ENCODE data around the gene KRTAP4-12.
"Not testable (repeated sequence)": the region's sequence is repeated elsewhere in the genome, so short reads cannot be mapped to it uniquely, and the experiment has no call there.

KRTAP4-12 gene

GRCh38 chr17:41123991-41124371 is at the start of gene KRTAP4-12:
Gene KRTAP4-12 (minus strand): TSS chr17:41124182. CDS start chr17:41124122, 60 bp downstream.
- H3K9ac ChIP-seq (ENCODE audit: low read length in 5 of 5); H3K4me1 ChIP-seq (ENCODE audit: control insufficient read depth in 5 of 5, insufficient read depth in 5 of 5, low read length in 5 of 5); H3K27ac ChIP-seq (ENCODE audit: low read depth, low read length); H3K9me3 ChIP-seq (ENCODE audit: control insufficient read depth in 5 of 5, low read length in 5 of 5); H3K4me3 ChIP-seq (ENCODE audit: low read depth in 1 of 5, low read length in 5 of 5); H3K36me3 ChIP-seq (ENCODE audit: control insufficient read depth in 5 of 5, insufficient read depth in 5 of 5, low read length in 5 of 5); H3K27me3 ChIP-seq (ENCODE audit: control insufficient read depth in 5 of 5, insufficient read depth in 4 of 5, low read length in 5 of 5): not testable (repeated sequence)

DNA sequence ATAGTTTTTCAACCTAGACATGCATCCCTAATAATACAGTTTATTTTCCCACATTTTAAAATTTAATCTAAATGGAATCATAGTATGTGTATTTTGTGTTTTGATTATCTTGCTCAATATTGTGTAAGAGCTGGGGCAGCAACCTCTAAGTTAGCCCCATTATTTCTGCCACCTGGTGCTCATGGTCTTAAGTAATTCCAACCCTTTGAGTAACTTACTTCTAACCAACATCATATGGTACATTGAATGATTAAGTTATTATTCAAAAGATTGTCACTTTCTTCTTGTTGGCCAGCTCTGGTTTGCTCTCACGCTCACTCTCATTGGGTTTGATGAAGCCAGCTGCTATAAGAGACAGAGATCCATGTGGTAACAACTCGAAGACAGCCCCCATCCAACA is 47.9 kb upstream of the KRTAP4-12 start:
- H3K4me1 ChIP-seq (ENCODE audit: control insufficient read depth in 5 of 5, insufficient read depth in 5 of 5, low read length in 5 of 5), result no peaks in the 10 kb centered on the region

GRCh38 chr17:41168121-41168520 is 44.1 kb upstream of the KRTAP4-12 start, which contains the start of gene KRTAP4-3:
Gene KRTAP4-3 (minus strand): TSS chr17:41168221. CDS start chr17:41168172, 49 bp downstream.
- Histone ChIP-seq H3K36me3 (ENCODE audit: control insufficient read depth in 5 of 5, insufficient read depth in 5 of 5, low read length in 5 of 5) (no peaks in the 10 kb centered on the region), H3K27me3 (ENCODE audit: control insufficient read depth in 5 of 5, insufficient read depth in 4 of 5, low read length in 5 of 5) (no peaks in the 10 kb centered on the region), H3K27ac (ENCODE audit: low read depth, low read length) (no peak within 1 kb of the TSS), H3K4me1 (ENCODE audit: control insufficient read depth in 5 of 5, insufficient read depth in 5 of 5, low read length in 5 of 5) (no peaks in the 10 kb centered on the region), H3K9ac (ENCODE audit: low read length in 5 of 5) (no peak within 1 kb of the TSS), H3K4me3 (ENCODE audit: low read depth in 1 of 5, low read length in 5 of 5) (no peak within 1 kb of the TSS), H3K9me3 (ENCODE audit: control insufficient read depth in 5 of 5, low read length in 5 of 5) (no peaks in the 10 kb centered on the region)

More for the DNA sequence above, 47.9 kb upstream of the KRTAP4-12 start:
- H3K4me3 ChIP-seq (ENCODE audit: low read depth in 1 of 5, low read length in 5 of 5), result no peak overlapping the region
- no peaks in the 10 kb centered on the region for H3K9me3 ChIP-seq (ENCODE audit: control insufficient read depth in 5 of 5, low read length in 5 of 5)
- no peak overlapping the region for H3K9ac ChIP-seq (ENCODE audit: low read length in 5 of 5)
- H3K27me3 ChIP-seq (ENCODE audit: control insufficient read depth in 5 of 5, insufficient read depth in 4 of 5, low read length in 5 of 5), result peaks cover 0 to 7% (median 0%) of the 10 kb centered on the region in 5 donors
- H3K36me3 ChIP-seq (ENCODE audit: control insufficient read depth in 5 of 5, insufficient read depth in 5 of 5, low read length in 5 of 5), result no peaks in the 10 kb centered on the region
- H3K27ac ChIP-seq (ENCODE audit: low read depth, low read length), result no peak overlapping the region

- H3K4me1 ChIP-seq (ENCODE audit: control insufficient read depth in 5 of 5, insufficient read depth in 5 of 5, low read length in 5 of 5), result no peaks in the 10 kb centered on the region
- H3K4me3 ChIP-seq (ENCODE audit: low read depth in 1 of 5, low read length in 5 of 5), result no peak overlapping the region
- no peaks in the 10 kb centered on the region for H3K9me3 ChIP-seq (ENCODE audit: control insufficient read depth in 5 of 5, low read length in 5 of 5)
- H3K36me3 ChIP-seq (ENCODE audit: control insufficient read depth in 5 of 5, insufficient read depth in 5 of 5, low read length in 5 of 5), result no peaks in the 10 kb centered on the region
- no peak overlapping the region for H3K9ac ChIP-seq (ENCODE audit: low read length in 5 of 5)
- no peaks in the 10 kb centered on the region for H3K27me3 ChIP-seq (ENCODE audit: control insufficient read depth in 5 of 5, insufficient read depth in 4 of 5, low read length in 5 of 5)
- H3K27ac ChIP-seq (ENCODE audit: low read depth, low read length), result no peak overlapping the region
Measured at GRCh38 chr17:41167561-41167960, 43.6 kb upstream of the KRTAP4-12 start.

DNA sequence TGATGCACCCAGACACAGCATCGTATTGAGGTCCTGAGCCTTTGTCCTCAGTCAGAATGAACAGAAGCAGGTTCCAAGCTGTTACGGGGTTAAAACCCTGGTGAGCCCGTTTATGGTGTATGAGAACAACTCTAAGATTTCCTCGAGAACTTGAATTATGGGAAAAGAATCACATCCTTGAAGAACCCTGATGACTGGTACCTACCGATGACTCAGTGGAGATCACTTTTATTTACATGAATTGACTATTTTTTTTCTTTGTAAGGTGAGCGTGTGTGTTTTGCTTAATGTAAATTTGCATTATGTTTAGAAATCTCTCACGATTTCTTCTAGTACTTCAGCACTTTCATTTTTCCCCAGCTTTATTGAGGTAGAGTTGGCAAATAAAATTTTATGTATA is 39.8 kb upstream of the KRTAP4-12 start:
- Histone ChIP-seq H3K4me3 (ENCODE audit: low read depth in 1 of 5, low read length in 5 of 5) (no peak overlapping the region), H3K36me3 (ENCODE audit: control insufficient read depth in 5 of 5, insufficient read depth in 5 of 5, low read length in 5 of 5) (no peaks in the 10 kb centered on the region), H3K27ac (ENCODE audit: low read depth, low read length) (no peak overlapping the region), H3K4me1 (ENCODE audit: control insufficient read depth in 5 of 5, insufficient read depth in 5 of 5, low read length in 5 of 5) (no peaks in the 10 kb centered on the region), H3K27me3 (ENCODE audit: control insufficient read depth in 5 of 5, insufficient read depth in 4 of 5, low read length in 5 of 5) (peaks cover 0 to 4% (median 0%) of the 10 kb centered on the region in 5 donors), H3K9ac (ENCODE audit: low read length in 5 of 5) (no peak overlapping the region), H3K9me3 (ENCODE audit: control insufficient read depth in 5 of 5, low read length in 5 of 5) (no peaks in the 10 kb centered on the region)

DNA sequence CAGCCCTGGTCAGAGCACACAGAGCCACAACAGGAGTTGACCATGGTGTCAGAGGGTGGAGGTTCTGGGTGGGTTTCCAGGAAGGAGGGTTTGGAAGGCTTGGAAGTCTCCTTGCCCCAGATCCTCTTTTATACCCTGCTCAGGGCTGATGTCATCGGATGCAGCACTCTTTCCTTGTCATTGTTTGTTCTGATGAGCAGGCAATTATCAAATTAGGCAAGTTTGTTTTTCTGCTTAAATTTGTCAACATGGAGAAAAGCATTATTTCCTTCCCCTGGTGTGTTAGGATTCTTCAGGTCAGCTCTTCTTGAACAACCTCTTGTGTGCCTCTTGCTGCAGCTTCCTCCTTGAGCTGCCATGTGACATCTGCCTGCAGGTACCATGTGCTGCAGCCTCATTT is 36.7 kb upstream of the KRTAP4-12 start, which contains the start of gene KRTAP4-4:
KRTAP4-4 (minus strand) TSS at position 101 of the 400 bp plus-strand sequence; CDS start at position 44, 57 bp downstream.
- Histone ChIP-seq H3K9ac (ENCODE audit: low read length in 5 of 5) (no peak within 1 kb of the TSS), H3K4me3 (ENCODE audit: low read depth in 1 of 5, low read length in 5 of 5) (no peak within 1 kb of the TSS), H3K27me3 (ENCODE audit: control insufficient read depth in 5 of 5, insufficient read depth in 4 of 5, low read length in 5 of 5) (peaks cover 0 to 4% (median 0%) of the 10 kb centered on the region in 5 donors)

DNA sequence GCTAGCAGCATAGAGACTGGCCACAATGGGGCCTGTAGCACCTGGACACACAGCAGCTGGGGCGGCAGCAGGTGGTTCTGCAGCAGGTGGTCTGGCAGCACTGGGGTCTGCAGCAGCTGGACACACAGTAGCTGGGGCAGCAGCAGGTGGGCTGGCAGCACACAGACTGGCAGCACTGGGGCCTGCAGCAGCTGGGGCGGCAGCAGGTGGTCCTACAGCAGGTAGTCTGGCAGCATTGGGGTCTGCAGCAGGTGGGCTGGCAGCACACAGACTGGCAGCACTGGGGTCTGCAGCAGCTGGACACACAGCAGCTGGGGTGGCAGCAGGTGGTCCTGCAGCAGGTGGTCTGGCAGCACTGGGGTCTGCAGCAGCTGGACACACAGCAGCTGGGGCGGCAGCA is 36.2 kb upstream of the KRTAP4-12 start:
- not testable (repeated sequence) for H3K9ac ChIP-seq (ENCODE audit: low read length in 5 of 5); H3K4me1 ChIP-seq (ENCODE audit: control insufficient read depth in 5 of 5, insufficient read depth in 5 of 5, low read length in 5 of 5); H3K27me3 ChIP-seq (ENCODE audit: control insufficient read depth in 5 of 5, insufficient read depth in 4 of 5, low read length in 5 of 5); H3K36me3 ChIP-seq (ENCODE audit: control insufficient read depth in 5 of 5, insufficient read depth in 5 of 5, low read length in 5 of 5); H3K27ac ChIP-seq (ENCODE audit: low read depth, low read length); H3K4me3 ChIP-seq (ENCODE audit: low read depth in 1 of 5, low read length in 5 of 5); H3K9me3 ChIP-seq (ENCODE audit: control insufficient read depth in 5 of 5, low read length in 5 of 5)

More for the DNA sequence above, 36.7 kb upstream of the KRTAP4-12 start, which contains the start of gene KRTAP4-4:
- no peaks in the 10 kb centered on the region for H3K36me3 ChIP-seq (ENCODE audit: control insufficient read depth in 5 of 5, insufficient read depth in 5 of 5, low read length in 5 of 5)
- no peaks in the 10 kb centered on the region for H3K4me1 ChIP-seq (ENCODE audit: control insufficient read depth in 5 of 5, insufficient read depth in 5 of 5, low read length in 5 of 5)
- no peaks in the 10 kb centered on the region for H3K9me3 ChIP-seq (ENCODE audit: control insufficient read depth in 5 of 5, low read length in 5 of 5)
- H3K27ac ChIP-seq (ENCODE audit: low read depth, low read length), result no peak within 1 kb of the TSS

DNA sequence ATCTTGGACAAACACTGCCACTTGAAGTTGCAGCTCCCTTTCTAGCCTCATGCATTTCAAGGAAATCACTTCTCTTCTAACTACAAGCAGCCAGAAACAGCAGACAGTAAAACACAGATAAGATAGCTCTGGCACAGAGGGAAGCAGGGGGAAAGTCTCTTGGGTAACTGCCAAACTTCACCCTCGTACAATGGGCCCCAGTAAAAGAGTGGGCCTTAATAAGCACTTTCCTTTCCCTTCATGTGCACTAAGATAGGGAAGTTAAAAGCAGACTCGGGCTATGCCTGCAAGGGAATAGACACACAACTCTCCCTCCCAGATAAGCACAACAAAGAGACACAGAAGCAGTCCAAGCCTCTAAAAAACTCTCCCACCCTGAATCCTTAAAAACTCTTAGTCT is 29.9 kb upstream of the KRTAP4-12 start:
- no peak overlapping the region for H3K4me3 ChIP-seq (ENCODE audit: low read depth in 1 of 5, low read length in 5 of 5)
- no peaks in the 10 kb centered on the region for H3K9me3 ChIP-seq (ENCODE audit: control insufficient read depth in 5 of 5, low read length in 5 of 5)
- no peak overlapping the region for H3K27ac ChIP-seq (ENCODE audit: low read depth, low read length)
- peaks cover 0 to 5% (median 0%) of the 10 kb centered on the region in 5 donors for H3K27me3 ChIP-seq (ENCODE audit: control insufficient read depth in 5 of 5, insufficient read depth in 4 of 5, low read length in 5 of 5)
- no peaks in the 10 kb centered on the region for H3K36me3 ChIP-seq (ENCODE audit: control insufficient read depth in 5 of 5, insufficient read depth in 5 of 5, low read length in 5 of 5)
- H3K4me1 ChIP-seq (ENCODE audit: control insufficient read depth in 5 of 5, insufficient read depth in 5 of 5, low read length in 5 of 5), result no peaks in the 10 kb centered on the region
- H3K9ac ChIP-seq (ENCODE audit: low read length in 5 of 5), result no peak overlapping the region

DNA sequence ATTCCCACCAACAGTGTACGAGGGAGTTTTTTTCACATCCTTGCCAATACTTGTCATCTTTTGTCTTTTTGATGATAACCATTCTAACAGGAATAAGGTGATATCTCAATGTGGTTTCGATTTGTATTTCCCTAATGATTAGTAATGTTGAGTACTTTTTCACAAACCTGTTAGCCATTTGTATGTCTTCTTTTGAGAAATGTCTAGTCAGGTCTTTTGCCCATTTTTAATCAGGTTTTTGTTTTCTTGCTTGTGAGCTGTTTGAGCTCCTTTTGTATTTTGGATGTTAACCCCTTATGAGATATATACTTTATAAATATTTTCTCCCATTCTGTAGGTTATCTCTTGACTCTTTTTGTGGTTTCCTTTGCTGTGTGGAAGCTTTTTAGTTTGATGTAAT is 27.5 kb upstream of the KRTAP4-12 start:
- Histone ChIP-seq H3K27ac (ENCODE audit: low read depth, low read length) (no peak overlapping the region), H3K4me1 (ENCODE audit: control insufficient read depth in 5 of 5, insufficient read depth in 5 of 5, low read length in 5 of 5) (no peaks in the 10 kb centered on the region), H3K27me3 (ENCODE audit: control insufficient read depth in 5 of 5, insufficient read depth in 4 of 5, low read length in 5 of 5) (peaks cover 0 to 5% (median 0%) of the 10 kb centered on the region in 5 donors), H3K4me3 (ENCODE audit: low read depth in 1 of 5, low read length in 5 of 5) (no peak overlapping the region), H3K9ac (ENCODE audit: low read length in 5 of 5) (no peak overlapping the region), H3K36me3 (ENCODE audit: control insufficient read depth in 5 of 5, insufficient read depth in 5 of 5, low read length in 5 of 5) (no peaks in the 10 kb centered on the region), H3K9me3 (ENCODE audit: control insufficient read depth in 5 of 5, low read length in 5 of 5) (no peaks in the 10 kb centered on the region)

- H3K9ac ChIP-seq (ENCODE audit: low read length in 5 of 5), result no peak overlapping the region
- H3K36me3 ChIP-seq (ENCODE audit: control insufficient read depth in 5 of 5, insufficient read depth in 5 of 5, low read length in 5 of 5), result no peaks in the 10 kb centered on the region
- no peaks in the 10 kb centered on the region for H3K9me3 ChIP-seq (ENCODE audit: control insufficient read depth in 5 of 5, low read length in 5 of 5)
- no peak overlapping the region for H3K4me3 ChIP-seq (ENCODE audit: low read depth in 1 of 5, low read length in 5 of 5)
- no peak overlapping the region for H3K27ac ChIP-seq (ENCODE audit: low read depth, low read length)
- peaks cover 0 to 5% (median 0%) of the 10 kb centered on the region in 5 donors for H3K27me3 ChIP-seq (ENCODE audit: control insufficient read depth in 5 of 5, insufficient read depth in 4 of 5, low read length in 5 of 5)
- H3K4me1 ChIP-seq (ENCODE audit: control insufficient read depth in 5 of 5, insufficient read depth in 5 of 5, low read length in 5 of 5), result no peaks in the 10 kb centered on the region
Measured at GRCh38 chr17:41150026-41150425, 26.0 kb upstream of the KRTAP4-12 start.

- Histone ChIP-seq H3K4me1 (ENCODE audit: control insufficient read depth in 5 of 5, insufficient read depth in 5 of 5, low read length in 5 of 5) (no peaks in the 10 kb centered on the region), H3K4me3 (ENCODE audit: low read depth in 1 of 5, low read length in 5 of 5) (no peak within 1 kb of the TSS), H3K27me3 (ENCODE audit: control insufficient read depth in 5 of 5, insufficient read depth in 4 of 5, low read length in 5 of 5) (peaks cover 0 to 5% (median 0%) of the 10 kb centered on the region in 5 donors), H3K27ac (ENCODE audit: low read depth, low read length) (no peak within 1 kb of the TSS), H3K9me3 (ENCODE audit: control insufficient read depth in 5 of 5, low read length in 5 of 5) (no peaks in the 10 kb centered on the region), H3K36me3 (ENCODE audit: control insufficient read depth in 5 of 5, insufficient read depth in 5 of 5, low read length in 5 of 5) (no peaks in the 10 kb centered on the region), H3K9ac (ENCODE audit: low read length in 5 of 5) (no peak within 1 kb of the TSS)
Measured at GRCh38 chr17:41149652-41149985, 25.6 kb upstream of the KRTAP4-12 start, which contains the start of gene KRTAP4-5. Gene KRTAP4-5 (minus strand): TSS chr17:41149825. CDS start chr17:41149767, 58 bp downstream.
